Measurements from ENCODE around the gene DGKZ.

GRCh38 chr11:46414466-46414796 is 67.2 kb downstream of the DGKZ start:
- TF ChIP-seq CTCF (IDR thresholded peaks at IDR 0.05) (no peak), POLR2AphosphoS5 (IDR thresholded peaks at IDR 0.05) (no peak), EP300 (IDR thresholded peaks at IDR 0.05) (no peak), POLR2A (IDR thresholded peaks at IDR 0.05) (no peak)

All from sigmoid colon (tissue), 4 donors.